ENCODE data around the gene CCDC183. TPM values are rescaled to one million over a fixed set of nuclear protein-coding genes. Genes with fewer than 3 reads are reported as not detected.

Gene CCDC183
- total RNA-seq, result 1 to 10 TPM in 3 of 4 donors, not detected in 1; 1.4 to 3.4 (median 2.0) TPM

GRCh38 chr9:136796238-136796774, at the start of gene CCDC183:
CCDC183 (plus strand) TSS chr9:136796338; CDS start chr9:136796398, 60 bp downstream.
- ATAC-seq, result no peak
- Histone ChIP-seq H3K4me1 (peaks cover 0 to 53% (median 25%) of the 10 kb centered on the region in 3 donors), H3K4me3 (no peak within 1 kb of the TSS), H3K36me3 (peaks cover 0 to 18% of the 10 kb centered on the region in 2 donors), H3K27ac (no peak within 1 kb of the TSS), H3K27me3 (peaks cover 54% of the 10 kb centered on the region), H3K9me3 (no peaks in the 10 kb centered on the region)
- 4 to 13% methylated on average over 3 of the region's 5 CpGs for WGBS, 2 donors (ENCODE audit: low coverage in 1 of 2)
- TF ChIP-seq POLR2A (IDR thresholded peaks at IDR 0.05) (no peak), POLR2AphosphoS5 (IDR thresholded peaks at IDR 0.05) (no peak), EP300 (IDR thresholded peaks at IDR 0.05) (no peak), CTCF (IDR thresholded peaks at IDR 0.05) (no peak)

GRCh38 chr9:136746621-136747020, 49.5 kb upstream of the CCDC183 start:
- H3K27me3 ChIP-seq, result peaks cover 48% of the 10 kb centered on the region
- WGBS, 2 donors (ENCODE audit: low coverage in 1 of 2), result no CpG with 5 or more reads among the region's 18 CpGs
- no peak for TF ChIP-seq EP300 (IDR thresholded peaks at IDR 0.05)
- TF ChIP-seq POLR2A (IDR thresholded peaks at IDR 0.05), result no peak
- TF ChIP-seq POLR2AphosphoS5 (IDR thresholded peaks at IDR 0.05), result no peak
- no peak for TF ChIP-seq CTCF (IDR thresholded peaks at IDR 0.05)
- peaks cover 0 to 8% (median 0%) of the 10 kb centered on the region in 3 donors for H3K4me1 ChIP-seq
- peaks cover 0 to under 1% (median 0%) of the 10 kb centered on the region in 3 donors for H3K9me3 ChIP-seq
- no peak overlapping the region for H3K4me3 ChIP-seq
- H3K27ac ChIP-seq, result no peak overlapping the region
- no peaks in the 10 kb centered on the region for H3K36me3 ChIP-seq
- no peak for ATAC-seq

- H3K36me3 ChIP-seq, result no peaks in the 10 kb centered on the region
- no peak for ATAC-seq
- H3K27ac ChIP-seq, result no peak overlapping the region
- TF ChIP-seq POLR2A (IDR thresholded peaks at IDR 0.05), result no peak
- TF ChIP-seq EP300 (IDR thresholded peaks at IDR 0.05), result no peak
- no peak for TF ChIP-seq POLR2AphosphoS5 (IDR thresholded peaks at IDR 0.05)
- no peak for TF ChIP-seq CTCF (IDR thresholded peaks at IDR 0.05)
- H3K4me3 ChIP-seq, result no peak overlapping the region
- WGBS, 2 donors (ENCODE audit: low coverage in 1 of 2), result 90 to 94% methylated on average over 2 to 8 of the region's 22 CpGs
- peaks cover 40% of the 10 kb centered on the region for H3K27me3 ChIP-seq
- peaks cover 0 to 6% (median 0%) of the 10 kb centered on the region in 3 donors for H3K9me3 ChIP-seq
- no peaks in the 10 kb centered on the region for H3K4me1 ChIP-seq
Observed at GRCh38 chr9:136747161-136748060, 48.7 kb upstream of the CCDC183 start.

GRCh38 chr9:136748201-136748600, 47.9 kb upstream of the CCDC183 start, which contains the start of gene LCN6:
LCN6 (minus strand) TSS chr9:136748525; CDS start chr9:136748483, 42 bp downstream.
- WGBS, 2 donors (ENCODE audit: low coverage in 1 of 2), result 67% methylated on average over 3 of the region's 8 CpGs; no CpG with 5 or more reads in 1 of the 2 donors

More at GRCh38 chr9:136748201-136748600, 47.9 kb upstream of the CCDC183 start, which contains the start of gene LCN6:
- no peaks in the 10 kb centered on the region for H3K4me1 ChIP-seq
- no peaks in the 10 kb centered on the region for H3K36me3 ChIP-seq
- no peak within 1 kb of the TSS for H3K4me3 ChIP-seq
- TF ChIP-seq POLR2AphosphoS5 (IDR thresholded peaks at IDR 0.05) (no peak), POLR2A (IDR thresholded peaks at IDR 0.05) (no peak), CTCF (IDR thresholded peaks at IDR 0.05) (no peak), EP300 (IDR thresholded peaks at IDR 0.05) (no peak)
- ATAC-seq, result no peak
- H3K27me3 ChIP-seq, result peaks cover 32% of the 10 kb centered on the region
- peaks cover 0 to 9% (median 0%) of the 10 kb centered on the region in 3 donors for H3K9me3 ChIP-seq
- peak within 1 kb of the TSS in 3 of 4 donors; percentile 8 to 47 (median 38) for H3K27ac ChIP-seq

All from gastroesophageal sphincter (tissue), 4 donors.